CD4-positive, alpha-beta T cell (primary cell): Measurements from ENCODE around the gene DOHH. TPM values are rescaled to one million over a fixed set of nuclear protein-coding genes. Genes with fewer than 3 reads are reported as not detected.

Experiments used
- ATAC-seq: fragments of 200-7000 bp; cut with Tn5 transposase; one replicate; pipeline ENCODE4 v1.10.0; 2022; ENCODE audit warnings: mild to moderate bottlenecking; ENCODE audit not compliant: poor library complexity
- CTCF ChIA-PET: fragments of 350-600 bp; sonication (Branson Sonifier 250); formaldehyde crosslinking; loops from one replicate; lab custom pipeline; 2021; ENCODE audit warnings: antibody characterized with exemption, inconsistent platforms; lab: Charles Lee
- POLR2A ChIA-PET: fragments of 350-600 bp; sonication (Branson Sonifier 250); formaldehyde crosslinking; loops from one replicate; lab custom pipeline; 2021; ENCODE audit warnings: antibody characterized with exemption, inconsistent platforms; lab: Charles Lee
- DNase-seq, 14 experiments: peaks; one replicate each; pipeline ENCODE4 v3.0.0-alpha.2; 2013 to 2020; ENCODE audit warnings: mixed read lengths in 2 of 14
- H3K27ac ChIP-seq, 2 donors: one replicate each; pipeline versions ENCODE4 v1.5.1 to v1.7.0; 2013; ENCODE audit warnings: low read length in 2 of 2, low read depth in 1 of 2, mild to moderate bottlenecking in 1 of 2
- H3K27me3 ChIP-seq, 2 experiments: 1 replicate in 1 of 2; 2 replicates in 1 of 2; pipeline versions ENCODE4 v1.6.1 to v1.7.0; 2013; ENCODE audit warnings: low read length in 2 of 2, control low read depth in 1 of 2, mild to moderate bottlenecking in 1 of 2, moderate library complexity in 1 of 2; ENCODE audit not compliant: insufficient read depth in 2 of 2, control insufficient read depth in 1 of 2
- H3K36me3 ChIP-seq: one replicate; pipeline ENCODE4 v1.6.1; 2013; ENCODE audit warnings: low read length, control low read depth; ENCODE audit not compliant: insufficient read depth
- H3K4me1 ChIP-seq: one replicate; pipeline ENCODE4 v1.6.1; 2013; ENCODE audit warnings: low read length, control low read depth; ENCODE audit not compliant: insufficient read depth
- H3K4me3 ChIP-seq: one replicate; pipeline ENCODE4 v1.5.1; 2013; ENCODE audit warnings: mild to moderate bottlenecking, low read length, moderate library complexity
- H3K9me3 ChIP-seq, 2 experiments: 1 replicate in 1 of 2; 2 replicates in 1 of 2; pipeline versions ENCODE4 v1.6.1 to v1.7.0; 2013; ENCODE audit warnings: low read length in 2 of 2, mild to moderate bottlenecking in 2 of 2, control low read depth in 1 of 2, moderate library complexity in 1 of 2; ENCODE audit not compliant: control insufficient read depth in 1 of 2, insufficient read depth in 1 of 2
- H3K27ac Mint-ChIP-seq: one replicate; pipeline ENCODE4 v1.8.0; 2020; ENCODE audit warnings: mixed read lengths
- H3K27me3 Mint-ChIP-seq: one replicate; pipeline ENCODE4 v1.8.0; 2021; ENCODE audit warnings: mixed read lengths
- H3K36me3 Mint-ChIP-seq: one replicate; pipeline ENCODE4 v1.8.0; 2021; ENCODE audit warnings: low read depth, mixed read lengths
- H3K4me1 Mint-ChIP-seq: one replicate; pipeline ENCODE4 v1.8.0; 2021; ENCODE audit warnings: low read depth, mixed read lengths
- H3K4me3 Mint-ChIP-seq: one replicate; pipeline ENCODE4 v1.8.0; 2020; ENCODE audit warnings: mild to moderate bottlenecking, mixed read lengths
- H3K9me3 Mint-ChIP-seq: one replicate; pipeline ENCODE4 v1.8.0; 2020; ENCODE audit warnings: mixed read lengths
- intact Hi-C, 2 experiments: fragments of 100-400 bp; cut with DNase I in 1 of 2; cut with micrococcal nuclease in 1 of 2; formaldehyde crosslinking; loops; one replicate each; pipeline versions ENCODE4 v1.15.1 to v1.9.0; 2023 to 2025; cut with DNase I, micrococcal nuclease
- total RNA-seq, 174 experiments: library from RNA in 2 of 174; stranded (reverse) in 2 of 174; gene quantifications; one replicate each; pipeline ENCODE4 v1.2.3 and lab custom pipeline; 2021 to 2026
- TF ChIP-seq, protein P1 (sequence below): fragments of 200-600 bp; IDR thresholded peaks from one replicate; pipeline ENCODE4 v1.8.0; 2022; ENCODE audit warnings: antibody characterized with exemption, mild to moderate bottlenecking

Gene DOHH
- total RNA-seq, 2 experiments from 2014 or later: 3.9 to 4.7 TPM

DNA sequence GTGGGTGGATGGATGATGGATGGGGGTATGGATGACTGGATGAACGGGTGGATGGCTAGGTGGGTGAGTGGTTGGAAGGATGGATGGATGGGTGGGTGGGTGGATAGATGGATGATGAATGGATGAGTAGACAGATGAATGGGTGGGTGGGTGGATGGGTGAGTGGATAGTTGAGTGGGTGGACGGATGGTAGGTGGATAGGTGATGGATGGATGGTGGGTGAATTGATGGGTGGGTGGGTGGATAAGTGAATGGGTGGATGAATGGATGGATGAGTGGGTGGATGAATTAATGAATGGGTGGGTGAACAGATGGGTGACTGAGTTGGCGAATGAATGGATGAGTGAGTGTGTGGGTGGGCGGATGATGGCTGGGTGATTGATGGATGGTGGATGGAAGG, 25.0 kb downstream of the DOHH start:
- H3K36me3 ChIP-seq: no peaks in the 10 kb centered on the region
- no peaks in the 10 kb centered on the region for H3K27me3 ChIP-seq
- H3K4me3 ChIP-seq: no peak overlapping the region
- H3K27me3 Mint-ChIP-seq: peaks cover 4% of the 10 kb centered on the region
- no peak overlapping the region for H3K27ac Mint-ChIP-seq
- DNase-seq: no peak
- H3K9me3 ChIP-seq: no peaks in the 10 kb centered on the region
- H3K9me3 Mint-ChIP-seq: no peaks in the 10 kb centered on the region
- no peaks in the 10 kb centered on the region for H3K36me3 Mint-ChIP-seq
- intact Hi-C loops: no loop called here
- H3K4me1 ChIP-seq: peaks cover 17% of the 10 kb centered on the region
- no peak for ATAC-seq
- POLR2A ChIA-PET: no interaction called here
- H3K4me1 Mint-ChIP-seq: peaks cover 17% of the 10 kb centered on the region
- CTCF ChIA-PET: no interaction called here
- no peak overlapping the region for H3K4me3 Mint-ChIP-seq
- TF ChIP-seq, protein P1, sequence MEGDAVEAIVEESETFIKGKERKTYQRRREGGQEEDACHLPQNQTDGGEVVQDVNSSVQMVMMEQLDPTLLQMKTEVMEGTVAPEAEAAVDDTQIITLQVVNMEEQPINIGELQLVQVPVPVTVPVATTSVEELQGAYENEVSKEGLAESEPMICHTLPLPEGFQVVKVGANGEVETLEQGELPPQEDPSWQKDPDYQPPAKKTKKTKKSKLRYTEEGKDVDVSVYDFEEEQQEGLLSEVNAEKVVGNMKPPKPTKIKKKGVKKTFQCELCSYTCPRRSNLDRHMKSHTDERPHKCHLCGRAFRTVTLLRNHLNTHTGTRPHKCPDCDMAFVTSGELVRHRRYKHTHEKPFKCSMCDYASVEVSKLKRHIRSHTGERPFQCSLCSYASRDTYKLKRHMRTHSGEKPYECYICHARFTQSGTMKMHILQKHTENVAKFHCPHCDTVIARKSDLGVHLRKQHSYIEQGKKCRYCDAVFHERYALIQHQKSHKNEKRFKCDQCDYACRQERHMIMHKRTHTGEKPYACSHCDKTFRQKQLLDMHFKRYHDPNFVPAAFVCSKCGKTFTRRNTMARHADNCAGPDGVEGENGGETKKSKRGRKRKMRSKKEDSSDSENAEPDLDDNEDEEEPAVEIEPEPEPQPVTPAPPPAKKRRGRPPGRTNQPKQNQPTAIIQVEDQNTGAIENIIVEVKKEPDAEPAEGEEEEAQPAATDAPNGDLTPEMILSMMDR: no peak
- H3K27ac ChIP-seq: no peak overlapping the region

DNA sequence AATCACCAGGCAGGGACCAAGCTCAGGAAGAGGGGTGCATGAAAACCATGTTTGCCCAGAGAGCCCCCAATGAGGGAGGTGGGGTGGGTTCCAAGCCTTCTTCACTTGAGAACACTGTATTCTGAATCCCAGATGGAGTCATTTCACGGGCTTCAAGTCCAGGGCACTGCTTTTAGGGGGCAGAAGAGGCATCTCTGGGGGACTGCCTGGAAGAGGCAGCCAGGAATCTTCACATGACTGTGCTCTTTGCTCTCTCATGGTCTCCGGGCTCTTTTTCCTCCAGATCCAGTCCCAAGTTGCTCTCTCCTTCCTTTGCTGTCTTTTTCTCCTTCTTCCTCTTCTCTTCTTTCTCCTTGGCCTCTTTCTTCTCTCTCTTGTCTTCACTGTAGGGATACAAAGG, 25.9 kb downstream of the DOHH start:
- Histone ChIP-seq H3K9me3 (no peaks in the 10 kb centered on the region), H3K27ac (no peak overlapping the region), H3K4me3 (no peak overlapping the region), H3K36me3 (no peaks in the 10 kb centered on the region), H3K27me3 (no peaks in the 10 kb centered on the region), H3K4me1 (peaks cover 17% of the 10 kb centered on the region)
- Mint-ChIP-seq H3K9me3 (no peaks in the 10 kb centered on the region), H3K27ac (no peak overlapping the region), H3K4me3 (no peak overlapping the region), H3K27me3 (peaks cover 4% of the 10 kb centered on the region), H3K4me1 (peaks cover 17% of the 10 kb centered on the region), H3K36me3 (no peaks in the 10 kb centered on the region)
- POLR2A ChIA-PET: no interaction called here
- CTCF ChIA-PET: no interaction called here
- no peak for DNase-seq
- ATAC-seq: no peak
- TF ChIP-seq, protein P1: no peak
- intact Hi-C loops: no loop called here

DNA sequence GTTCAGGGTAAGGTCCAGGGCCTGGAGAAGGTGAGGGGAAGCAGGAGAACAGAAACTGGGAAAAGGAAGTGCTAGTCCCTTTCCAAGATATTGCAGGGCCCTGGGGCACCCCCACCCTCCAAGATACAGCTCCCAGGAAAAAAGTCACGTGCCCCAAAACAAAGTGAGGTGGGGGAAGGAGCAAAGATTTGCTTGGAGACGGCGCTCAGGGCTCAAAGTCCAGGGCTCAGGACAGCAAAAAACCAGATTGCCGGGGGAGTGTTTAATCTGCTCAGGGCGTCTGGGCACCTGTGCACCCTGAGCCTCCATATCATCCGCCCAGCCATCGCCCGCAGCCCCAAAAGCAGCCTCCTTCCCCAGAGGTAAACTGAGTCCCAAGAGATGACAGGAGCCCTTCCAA, 26.5 kb downstream of the DOHH start:
- intact Hi-C loops: no loop called here
- Histone ChIP-seq H3K4me1 (peaks cover 11% of the 10 kb centered on the region), H3K27me3 (no peaks in the 10 kb centered on the region), H3K36me3 (no peaks in the 10 kb centered on the region), H3K27ac (no peak overlapping the region), H3K9me3 (no peaks in the 10 kb centered on the region), H3K4me3 (no peak overlapping the region)
- Mint-ChIP-seq H3K4me1 (peaks cover 12% of the 10 kb centered on the region), H3K4me3 (no peak overlapping the region), H3K9me3 (no peaks in the 10 kb centered on the region), H3K27me3 (peaks cover 4% of the 10 kb centered on the region), H3K27ac (no peak overlapping the region), H3K36me3 (no peaks in the 10 kb centered on the region)
- DNase-seq: no peak
- ATAC-seq: no peak
- TF ChIP-seq, protein P1: no peak
- ChIA-PET CTCF (no interaction called here), POLR2A (no interaction called here)
